SJSA1 (cell line): ENCODE results near the gene IFIT5. TPM values are rescaled to one million over a fixed set of nuclear protein-coding genes. Genes with fewer than 3 reads are reported as not detected.
"Not testable (repeated sequence)": the region's sequence is repeated elsewhere in the genome, so short reads cannot be mapped to it uniquely, and the experiment has no call there.

Experiments used
- DNase-seq, 2 experiments: peaks; one replicate each; pipeline ENCODE4 v3.0.0-alpha.2; 2015 to 2020; ENCODE audit warnings: low spot score in 2 of 2, low read depth in 1 of 2
- H3K27ac ChIP-seq: fragments of 250-450 bp; sonication (Bioruptor Pico); 2 replicates; pipeline ENCODE4 v1.5.1; 2020; ENCODE audit warnings: mild to moderate bottlenecking, moderate library complexity
- H3K27me3 ChIP-seq: fragments of 250-450 bp; sonication (Bioruptor Pico); replicated peaks from 2 replicates; pipeline ENCODE4 v1.5.1; 2020; ENCODE audit warnings: mild to moderate bottlenecking, moderate library complexity
- H3K36me3 ChIP-seq: fragments of 250-450 bp; sonication (Bioruptor Pico); 2 replicates; pipeline ENCODE4 v1.5.1; 2020; ENCODE audit warnings: mild to moderate bottlenecking
- H3K4me1 ChIP-seq: fragments of 250-450 bp; sonication (Bioruptor Pico); replicated peaks from 2 replicates; pipeline ENCODE4 v1.6.1; 2021; ENCODE audit warnings: mild to moderate bottlenecking
- H3K4me3 ChIP-seq: fragments of 250-450 bp; sonication (Bioruptor Pico); 2 replicates; pipeline ENCODE4 v1.5.1; 2020; ENCODE audit warnings: mild to moderate bottlenecking
- H3K9me3 ChIP-seq: fragments of 250-450 bp; sonication (Bioruptor Pico); replicated peaks from 2 replicates; pipeline ENCODE4 v1.5.1; 2020; ENCODE audit warnings: mild to moderate bottlenecking
- total RNA-seq: library from RNA; depleted of rRNA; stranded (reverse); fragments of >200 nt; shearing (Covaris generic); gene quantifications from 2 replicates; pipeline ENCODE4 v1.2.3, GENCODE V29; 2014

The IFIT5 gene
- total RNA-seq, 1 experiment from 2014 or later, result 32.5 TPM

DNA sequence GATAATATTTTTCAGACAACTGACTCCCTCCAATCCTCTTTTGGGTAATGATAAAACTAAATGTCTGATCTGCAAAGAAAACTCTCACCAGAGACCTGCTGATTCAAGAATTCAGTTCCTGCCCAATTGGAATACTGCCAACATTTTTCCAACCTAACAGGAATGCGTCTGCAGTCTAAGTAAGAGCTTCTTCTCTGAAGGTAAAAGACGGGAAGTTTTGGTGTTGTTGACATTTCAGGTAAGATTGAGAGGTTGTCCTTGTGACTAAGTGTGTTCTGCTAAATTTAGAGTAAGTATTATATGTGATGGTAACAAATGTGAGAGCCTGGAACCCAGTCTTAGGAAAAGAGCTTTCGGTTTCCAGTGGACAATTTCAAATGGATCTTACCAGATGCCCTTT lies 17.6 kb downstream of the IFIT5 start:
- Histone ChIP-seq H3K9me3 (no peaks in the 10 kb centered on the region), H3K36me3 (no peaks in the 10 kb centered on the region), H3K4me3 (no peak overlapping the region), H3K4me1 (peaks cover 21% of the 10 kb centered on the region), H3K27me3 (no peaks in the 10 kb centered on the region), H3K27ac (no peak overlapping the region)
- peak in 1 of 2 experiments; percentile 32 for DNase-seq

GRCh38 chr10:89438525-89438924 lies 24.2 kb downstream of the IFIT5 start:
- Histone ChIP-seq H3K4me3 (no peak overlapping the region), H3K27me3 (no peaks in the 10 kb centered on the region), H3K4me1 (peaks cover 9% of the 10 kb centered on the region), H3K27ac (no peak overlapping the region), H3K36me3 (no peaks in the 10 kb centered on the region), H3K9me3 (no peaks in the 10 kb centered on the region)
- no peak for DNase-seq

GRCh38 chr10:89440226-89441009 lies 26.1 kb downstream of the IFIT5 start:
- Histone ChIP-seq H3K36me3 (no peaks in the 10 kb centered on the region), H3K27ac (no peak overlapping the region), H3K27me3 (no peaks in the 10 kb centered on the region), H3K4me1 (peaks cover 9% of the 10 kb centered on the region), H3K9me3 (no peaks in the 10 kb centered on the region), H3K4me3 (no peak overlapping the region)
- no peak for DNase-seq

DNA sequence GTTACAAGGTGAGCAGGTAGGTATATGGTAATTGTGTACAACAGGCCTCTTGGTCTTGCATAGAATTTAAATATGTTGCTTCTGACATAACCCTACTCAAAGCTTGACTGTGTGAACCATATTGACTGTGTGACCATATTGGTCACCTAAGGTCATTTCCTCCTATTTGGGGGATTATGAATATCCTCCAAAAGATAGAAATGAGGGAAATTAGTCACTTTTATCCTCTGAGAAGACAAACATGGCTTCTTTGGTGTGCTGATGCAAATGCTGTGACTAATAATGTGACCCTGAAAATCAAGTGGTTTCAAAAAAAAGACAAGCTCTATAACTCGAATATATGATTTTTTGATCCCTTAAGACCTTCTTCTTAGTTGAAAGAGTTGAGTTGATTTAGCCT lies 27.9 kb downstream of the IFIT5 start:
- H3K36me3 ChIP-seq, result no peaks in the 10 kb centered on the region
- H3K9me3 ChIP-seq, result no peaks in the 10 kb centered on the region
- no peak overlapping the region for H3K27ac ChIP-seq
- H3K4me3 ChIP-seq, result no peak overlapping the region
- no peak for DNase-seq
- no peaks in the 10 kb centered on the region for H3K27me3 ChIP-seq
- peaks cover 9% of the 10 kb centered on the region for H3K4me1 ChIP-seq

- H3K27me3 ChIP-seq, DNase-seq, H3K4me1 ChIP-seq, H3K27ac ChIP-seq, H3K9me3 ChIP-seq, H3K4me3 ChIP-seq, H3K36me3 ChIP-seq: not testable (repeated sequence)
These were observed 30.5 kb downstream of the IFIT5 start for GRCh38 chr10:89444819-89445218.

DNA sequence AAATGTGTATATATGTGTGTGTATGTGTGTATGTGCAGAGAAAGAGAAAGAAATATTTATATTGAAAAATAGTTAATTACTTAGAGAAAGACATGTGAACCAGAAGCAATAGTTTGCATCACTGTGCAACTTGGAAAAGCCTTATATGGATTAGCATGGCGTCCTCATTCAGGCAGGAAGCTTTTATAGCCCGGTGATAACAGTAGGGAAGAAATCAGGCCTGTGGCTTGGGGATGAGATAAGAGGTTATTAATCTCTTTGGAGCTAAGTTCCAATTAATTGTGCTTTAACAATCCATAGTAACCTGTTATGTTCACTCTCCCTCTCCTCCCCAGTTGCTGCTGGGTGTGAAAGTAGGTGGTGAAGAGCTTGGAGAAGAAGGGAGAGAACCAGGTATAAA lies 36.5 kb downstream of the IFIT5 start:
- no peak for DNase-seq
- H3K9me3 ChIP-seq, result no peaks in the 10 kb centered on the region
- H3K4me3 ChIP-seq, result no peak overlapping the region
- no peaks in the 10 kb centered on the region for H3K27me3 ChIP-seq
- no peak overlapping the region for H3K27ac ChIP-seq
- H3K4me1 ChIP-seq, result 0 out of 2 replicates have a peak, but pooled peaks cover 2% of the 10 kb centered on the region
- no peaks in the 10 kb centered on the region for H3K36me3 ChIP-seq

GRCh38 chr10:89452193-89452592 lies 37.8 kb downstream of the IFIT5 start:
- DNase-seq, result no peak
- H3K27ac ChIP-seq, result no peak overlapping the region
- H3K4me1 ChIP-seq, result peaks cover 8% of the 10 kb centered on the region
- H3K9me3 ChIP-seq, result no peaks in the 10 kb centered on the region
- no peaks in the 10 kb centered on the region for H3K27me3 ChIP-seq
- no peak overlapping the region for H3K4me3 ChIP-seq
- H3K36me3 ChIP-seq, result no peaks in the 10 kb centered on the region

DNA sequence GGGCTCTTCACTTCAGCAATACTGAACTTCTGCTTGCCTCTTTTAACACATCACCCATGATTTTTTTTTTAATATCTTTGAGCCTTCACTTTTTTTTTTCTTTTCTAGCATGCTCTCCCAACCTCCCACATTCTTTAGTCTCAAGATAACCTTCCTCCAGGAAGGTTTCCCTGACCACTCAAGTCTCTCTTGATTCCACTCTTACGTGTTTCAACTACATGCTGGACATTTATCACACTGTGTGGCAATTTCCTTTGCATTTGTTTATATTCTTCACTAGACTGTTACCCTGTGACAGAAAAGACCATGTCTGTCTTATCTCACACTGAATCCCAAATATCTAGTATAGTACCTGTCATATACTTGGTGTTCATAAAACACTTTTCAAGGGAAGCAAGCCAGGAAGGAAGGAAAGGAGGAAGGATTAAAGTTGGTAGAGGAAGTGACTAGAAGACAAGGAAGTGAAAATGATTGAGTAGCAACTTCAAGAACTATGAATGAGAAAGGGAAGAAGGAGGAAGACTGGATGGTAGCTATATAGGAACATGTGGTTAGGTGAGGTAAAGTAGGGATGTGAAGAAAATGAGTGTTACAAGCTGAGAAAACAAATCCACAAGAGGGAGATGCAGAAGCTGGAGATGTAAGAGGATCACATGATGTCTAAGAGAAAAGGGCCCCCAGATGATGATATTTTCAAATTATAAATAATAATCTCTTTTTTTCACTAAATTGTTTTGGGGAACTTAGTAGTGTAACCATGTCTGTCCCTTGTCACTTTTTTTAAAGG lies 40.4 kb downstream of the IFIT5 start:
- Histone ChIP-seq H3K4me3 (no peak overlapping the region), H3K27me3 (no peaks in the 10 kb centered on the region), H3K27ac (no peak overlapping the region), H3K4me1 (peaks cover 30% of the 10 kb centered on the region), H3K36me3 (no peaks in the 10 kb centered on the region), H3K9me3 (no peaks in the 10 kb centered on the region)
- DNase-seq, result no peak

- Histone ChIP-seq H3K36me3 (no peaks in the 10 kb centered on the region), H3K9me3 (no peaks in the 10 kb centered on the region), H3K4me1 (peaks cover 30% of the 10 kb centered on the region), H3K27me3 (no peaks in the 10 kb centered on the region), H3K4me3 (no peak overlapping the region), H3K27ac (peak overlapping the region; percentile 83)
- peak in 1 of 2 experiments; percentile 81 for DNase-seq
These were observed 43.9 kb downstream of the IFIT5 start for GRCh38 chr10:89458291-89458690.

DNA sequence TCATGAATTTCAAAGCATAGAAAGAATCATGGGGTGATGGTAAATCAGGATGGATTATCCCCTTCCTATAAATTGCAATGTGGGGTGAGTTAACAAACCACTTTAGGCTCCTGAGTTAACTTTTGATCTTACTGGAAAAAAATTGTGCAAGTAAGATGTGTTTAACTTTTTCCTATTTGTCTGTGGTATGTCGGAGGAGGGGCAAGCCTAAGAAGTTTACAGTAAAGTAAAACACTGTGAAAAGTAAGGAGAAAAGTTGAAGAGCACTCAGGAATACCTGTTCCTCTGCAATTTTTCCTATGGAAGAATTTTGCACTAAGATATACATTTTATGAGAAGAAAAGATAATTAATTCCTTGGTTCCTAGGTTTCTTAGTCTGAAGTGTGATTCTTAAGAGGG lies 44.4 kb downstream of the IFIT5 start:
- Histone ChIP-seq H3K4me1 (peaks cover 30% of the 10 kb centered on the region), H3K4me3 (no peak overlapping the region), H3K27me3 (no peaks in the 10 kb centered on the region), H3K36me3 (no peaks in the 10 kb centered on the region), H3K27ac (peak overlapping the region; percentile 83), H3K9me3 (no peaks in the 10 kb centered on the region)
- DNase-seq, result no peak

- H3K27ac ChIP-seq, result no peak overlapping the region
- peaks cover 14% of the 10 kb centered on the region for H3K4me1 ChIP-seq
- no peaks in the 10 kb centered on the region for H3K9me3 ChIP-seq
- H3K36me3 ChIP-seq, result no peaks in the 10 kb centered on the region
- DNase-seq, result no peak
- H3K4me3 ChIP-seq, result no peak overlapping the region
- H3K27me3 ChIP-seq, result no peaks in the 10 kb centered on the region
These were observed 49.6 kb downstream of the IFIT5 start for GRCh38 chr10:89463846-89464537.

GRCh38 chr10:89465196-89465595 lies 50.8 kb downstream of the IFIT5 start:
- no peaks in the 10 kb centered on the region for H3K27me3 ChIP-seq
- no peaks in the 10 kb centered on the region for H3K36me3 ChIP-seq
- H3K9me3 ChIP-seq, result no peaks in the 10 kb centered on the region
- no peak for DNase-seq
- H3K4me1 ChIP-seq, result peaks cover 14% of the 10 kb centered on the region
- H3K4me3 ChIP-seq, result no peak overlapping the region
- H3K27ac ChIP-seq, result no peak overlapping the region

- no peak overlapping the region for H3K27ac ChIP-seq
These were observed 52.2 kb downstream of the IFIT5 start for GRCh38 chr10:89466599-89467035.

More at GRCh38 chr10:89466599-89467035, 52.2 kb downstream of the IFIT5 start:
- H3K27me3 ChIP-seq, result no peaks in the 10 kb centered on the region
- no peaks in the 10 kb centered on the region for H3K9me3 ChIP-seq
- no peaks in the 10 kb centered on the region for H3K36me3 ChIP-seq
- H3K4me3 ChIP-seq, result no peak overlapping the region
- DNase-seq, result peak in 1 of 2 experiments; percentile 47
- H3K4me1 ChIP-seq, result peaks cover 14% of the 10 kb centered on the region
